ENCODE measurements around the gene MIOS. TPM values are rescaled to one million over a fixed set of nuclear protein-coding genes. Genes with fewer than 3 reads are reported as not detected.
"Not testable (repeated sequence)": the region's sequence is repeated elsewhere in the genome, so short reads cannot be mapped to it uniquely, and the experiment has no call there.

The MIOS gene
- total RNA-seq, 1 donor from 2014 or later = 25.3 TPM

GRCh38 chr7:7553386-7553785 lies 13.3 kb upstream of the MIOS start:
- intact Hi-C loops (cut with micrococcal nuclease) = no loop called here
- DNase-seq = no peak
- H3K36me3 ChIP-seq = no peaks in the 10 kb centered on the region
- no peak overlapping the region for H3K27ac ChIP-seq (replicated peaks)
- no peaks in the 10 kb centered on the region for H3K27me3 ChIP-seq (ENCODE audit: low read depth)
- peaks cover 6% of the 10 kb centered on the region for H3K4me1 ChIP-seq
- no peak overlapping the region for H3K4me3 ChIP-seq
- no peak for TF ChIP-seq CTCF (IDR thresholded peaks at IDR 0.05; ENCODE audit: borderline replicate concordance)
- H3K9me3 ChIP-seq (replicated peaks) = peaks cover under 1% of the 10 kb centered on the region

- Histone ChIP-seq H3K4me1 (peaks cover 6% of the 10 kb centered on the region), H3K27me3 (ENCODE audit: low read depth) (no peaks in the 10 kb centered on the region), H3K9me3 (replicated peaks) (peaks cover 5% of the 10 kb centered on the region), H3K27ac (replicated peaks) (no peak overlapping the region), H3K36me3 (no peaks in the 10 kb centered on the region), H3K4me3 (no peak overlapping the region)
- intact Hi-C loops (cut with micrococcal nuclease) = no loop called here
- TF ChIP-seq CTCF (IDR thresholded peaks at IDR 0.05; ENCODE audit: borderline replicate concordance) = no peak
- DNase-seq = no peak
Measured at GRCh38 chr7:7554021-7554432, 12.7 kb upstream of the MIOS start.

- Histone ChIP-seq H3K27ac (replicated peaks) (no peak overlapping the region), H3K4me3 (no peak overlapping the region), H3K4me1 (peaks cover 6% of the 10 kb centered on the region), H3K36me3 (no peaks in the 10 kb centered on the region), H3K9me3 (replicated peaks) (peaks cover 11% of the 10 kb centered on the region), H3K27me3 (ENCODE audit: low read depth) (no peaks in the 10 kb centered on the region)
- TF ChIP-seq CTCF (IDR thresholded peaks at IDR 0.05; ENCODE audit: borderline replicate concordance) = no peak
- DNase-seq = no peak
- intact Hi-C loops (cut with micrococcal nuclease) = no loop called here
Measured at GRCh38 chr7:7554649-7555575, 11.8 kb upstream of the MIOS start.

- no peaks in the 10 kb centered on the region for H3K27me3 ChIP-seq (ENCODE audit: low read depth)
- H3K27ac ChIP-seq (replicated peaks) = no peak overlapping the region
- intact Hi-C loops (cut with micrococcal nuclease) = no loop called here
- peaks cover 6% of the 10 kb centered on the region for H3K4me1 ChIP-seq
- H3K9me3 ChIP-seq (replicated peaks) = peaks cover 17% of the 10 kb centered on the region
- no peaks in the 10 kb centered on the region for H3K36me3 ChIP-seq
- no peak for DNase-seq
- H3K4me3 ChIP-seq = no peak overlapping the region
- TF ChIP-seq CTCF (IDR thresholded peaks at IDR 0.05; ENCODE audit: borderline replicate concordance) = no peak
Measured at GRCh38 chr7:7556852-7557251, 9.8 kb upstream of the MIOS start.

GRCh38 chr7:7557252-7557651 lies 9.4 kb upstream of the MIOS start:
- H3K4me1 ChIP-seq = peaks cover 6% of the 10 kb centered on the region
- no peak for TF ChIP-seq CTCF (IDR thresholded peaks at IDR 0.05; ENCODE audit: borderline replicate concordance)
- no peak overlapping the region for H3K27ac ChIP-seq (replicated peaks)
- no peak overlapping the region for H3K4me3 ChIP-seq
- no peak for DNase-seq
- H3K27me3 ChIP-seq (ENCODE audit: low read depth) = no peaks in the 10 kb centered on the region
- no peaks in the 10 kb centered on the region for H3K36me3 ChIP-seq
- intact Hi-C loops (cut with micrococcal nuclease) = no loop called here
- H3K9me3 ChIP-seq (replicated peaks) = peaks cover 17% of the 10 kb centered on the region

GRCh38 chr7:7561591-7561990 lies 5.1 kb upstream of the MIOS start:
- DNase-seq; H3K4me1 ChIP-seq; H3K4me3 ChIP-seq; intact Hi-C loops (cut with micrococcal nuclease); H3K27me3 ChIP-seq (ENCODE audit: low read depth); H3K27ac ChIP-seq (replicated peaks); H3K36me3 ChIP-seq: not testable (repeated sequence)
- H3K9me3 ChIP-seq (replicated peaks) = peaks cover 17% of the 10 kb centered on the region
